ENCODE measurements around the gene ATL3. TPM values are rescaled to one million over a fixed set of nuclear protein-coding genes. Genes with fewer than 3 reads are reported as not detected.
"Not testable (repeated sequence)": the region's sequence is repeated elsewhere in the genome, so short reads cannot be mapped to it uniquely, and the experiment has no call there.

Gene ATL3
- total RNA-seq, 1 experiment from 2014 or later = 98.3 TPM

GRCh38 chr11:63583357-63583677, 87.9 kb downstream of the ATL3 start:
- peaks cover 41% of the 10 kb centered on the region for H3K9me3 ChIP-seq (ENCODE audit: insufficient read depth, low read depth)
- no peak for DNase-seq
- peaks cover 22% of the 10 kb centered on the region for H3F3A ChIP-seq (ENCODE audit: insufficient read depth, low read depth)
- no peaks in the 10 kb centered on the region for H3K79me2 ChIP-seq (ENCODE audit: low read depth)
- H3K4me3 ChIP-seq = no peak overlapping the region
- ChIA-PET CTCF (interaction anchor here (0.6 kb wide), 1 partner anchor 132 kb away, joined by 3 read pairs; no protein-coding TSS in a partner anchor), POLR2A (ENCODE audit: unreplicated experiment) (no interaction called here)
- no TSS peak for BruUV-seq (replicated peaks)
- H3K27ac ChIP-seq = no peak overlapping the region
- H3K27me3 ChIP-seq (ENCODE audit: insufficient read depth, low read depth) = no peaks in the 10 kb centered on the region
- no peaks in the 10 kb centered on the region for H4K20me1 ChIP-seq (ENCODE audit: insufficient read depth)
- peaks cover 17% of the 10 kb centered on the region for H3K4me1 ChIP-seq (replicated peaks; ENCODE audit: insufficient read depth)
- H3K4me2 ChIP-seq = no peak overlapping the region
- no peak overlapping the region for H2AFZ ChIP-seq
- H3K36me3 ChIP-seq (ENCODE audit: low read depth) = peaks cover 39% of the 10 kb centered on the region
- intact Hi-C loops (cut with micrococcal nuclease; ENCODE audit: unreplicated experiment) = no loop called here
- H3K9me2 ChIP-seq (ENCODE audit: insufficient read depth) = no peaks in the 10 kb centered on the region
- TF ChIP-seq EZH2 (IDR thresholded peaks at IDR 0.05; ENCODE audit: low read depth) (no peak), CTCF (conservative IDR thresholded peaks at IDR 0.05) (no peak)

GRCh38 chr11:63581224-63581623, 90.0 kb downstream of the ATL3 start:
- peaks cover 17% of the 10 kb centered on the region for H3K4me1 ChIP-seq (replicated peaks; ENCODE audit: insufficient read depth)
- ChIA-PET CTCF (interaction anchor here (0.9 kb wide), 1 partner anchor 13 kb away, joined by 3 read pairs; no protein-coding TSS in a partner anchor), POLR2A (ENCODE audit: unreplicated experiment) (interaction anchor here (0.6 kb wide), 1 partner anchor 33 kb away, joined by 5 read pairs; the partner anchor contains the start of gene PLAAT3)
- intact Hi-C loops (cut with micrococcal nuclease; ENCODE audit: unreplicated experiment) = loop anchor here (1.0 to 2.0 kb wide), 2 partner anchors 14 to 27 kb away; no protein-coding TSS in a partner anchor
- peak overlapping the region; percentile 53 for H3K27ac ChIP-seq
- 0 out of 2 replicates have a peak overlapping the region, but pooled peaks have one; percentile 6 for H3K4me3 ChIP-seq
- not testable (repeated sequence) for BruUV-seq (replicated peaks); H3K79me2 ChIP-seq (ENCODE audit: low read depth); H2AFZ ChIP-seq; H4K20me1 ChIP-seq (ENCODE audit: insufficient read depth); H3K9me2 ChIP-seq (ENCODE audit: insufficient read depth); H3K27me3 ChIP-seq (ENCODE audit: insufficient read depth, low read depth)
- peak; percentile 85 to 86 for DNase-seq
- peaks cover 41% of the 10 kb centered on the region for H3K9me3 ChIP-seq (ENCODE audit: insufficient read depth, low read depth)
- H3K4me2 ChIP-seq = peak overlapping the region; percentile 23; the same call in 1 of the 2 replicates
- H3F3A ChIP-seq (ENCODE audit: insufficient read depth, low read depth) = peaks cover 22% of the 10 kb centered on the region
- H3K36me3 ChIP-seq (ENCODE audit: low read depth) = peaks cover 52% of the 10 kb centered on the region

GRCh38 chr11:63578882-63579281, 92.3 kb downstream of the ATL3 start:
- H3K9me2 ChIP-seq (ENCODE audit: insufficient read depth); H3K27ac ChIP-seq; H3K27me3 ChIP-seq (ENCODE audit: insufficient read depth, low read depth); H3K4me3 ChIP-seq; H4K20me1 ChIP-seq (ENCODE audit: insufficient read depth); POLR2A ChIA-PET (ENCODE audit: unreplicated experiment); H3K79me2 ChIP-seq (ENCODE audit: low read depth); DNase-seq; intact Hi-C loops (cut with micrococcal nuclease; ENCODE audit: unreplicated experiment); H3K4me2 ChIP-seq; BruUV-seq (replicated peaks); CTCF ChIA-PET; H2AFZ ChIP-seq: not testable (repeated sequence)
- H3K36me3 ChIP-seq (ENCODE audit: low read depth) = peaks cover 62% of the 10 kb centered on the region
- H3K4me1 ChIP-seq (replicated peaks; ENCODE audit: insufficient read depth) = peaks cover 17% of the 10 kb centered on the region
- H3K9me3 ChIP-seq (ENCODE audit: insufficient read depth, low read depth) = peaks cover 41% of the 10 kb centered on the region
- H3F3A ChIP-seq (ENCODE audit: insufficient read depth, low read depth) = peaks cover 24% of the 10 kb centered on the region

- POLR2A ChIA-PET (ENCODE audit: unreplicated experiment) = no interaction called here
- peaks cover 27% of the 10 kb centered on the region for H3K36me3 ChIP-seq (ENCODE audit: low read depth)
- CTCF ChIA-PET = no interaction called here
- no peaks in the 10 kb centered on the region for H3K27me3 ChIP-seq (ENCODE audit: insufficient read depth, low read depth)
- peaks cover 11% of the 10 kb centered on the region for H3K9me3 ChIP-seq (ENCODE audit: insufficient read depth, low read depth)
- H3K79me2 ChIP-seq (ENCODE audit: low read depth) = no peaks in the 10 kb centered on the region
- no peak overlapping the region for H3K4me3 ChIP-seq
- H3K4me1 ChIP-seq (replicated peaks; ENCODE audit: insufficient read depth) = no peaks in the 10 kb centered on the region
- no peaks in the 10 kb centered on the region for H3K9me2 ChIP-seq (ENCODE audit: insufficient read depth)
- BruUV-seq (replicated peaks) = no TSS peak
- no peak overlapping the region for H2AFZ ChIP-seq
- TF ChIP-seq EZH2 (IDR thresholded peaks at IDR 0.05; ENCODE audit: low read depth) (no peak), CTCF (conservative IDR thresholded peaks at IDR 0.05) (no peak)
- H3K4me2 ChIP-seq = no peak overlapping the region
- no peaks in the 10 kb centered on the region for H4K20me1 ChIP-seq (ENCODE audit: insufficient read depth)
- peaks cover 8% of the 10 kb centered on the region; the same call in 1 of the 2 replicates for H3F3A ChIP-seq (ENCODE audit: insufficient read depth, low read depth)
- DNase-seq = no peak
- no peak overlapping the region for H3K27ac ChIP-seq
- intact Hi-C loops (cut with micrococcal nuclease; ENCODE audit: unreplicated experiment) = no loop called here
Observed at GRCh38 chr11:63574856-63575602, 96.1 kb downstream of the ATL3 start.

Other genes starting within 250 kb of the ATL3 start
- gene PLAAT5, start 180.2 kb downstream of the ATL3 start, total RNA-seq (2021) = not detected in 2 replicates
- gene LGALS12, start 165.3 kb downstream of the ATL3 start, total RNA-seq (2021) = not detected in 2 replicates
- gene PLAAT4, start 134.6 kb downstream of the ATL3 start, total RNA-seq (2021) = 64.6 and 99.9 TPM in 2 replicates
- gene PLAAT2, start 108.0 kb downstream of the ATL3 start, total RNA-seq (2021) = 8.8 and 13.6 TPM in 2 replicates
- gene PLAAT3, start 56.9 kb downstream of the ATL3 start, total RNA-seq (2021) = 240 and 266 TPM in 2 replicates
- 220 and 279 TPM in 2 replicates for gene RTN3, start 10.1 kb upstream of the ATL3 start, total RNA-seq (2021)
- gene ZFTA, start 97.4 kb upstream of the ATL3 start, total RNA-seq (2021) = 16.6 and 19.3 TPM in 2 replicates
- 46.8 and 49.7 TPM in 2 replicates for gene SPINDOC, start 142.1 kb upstream of the ATL3 start, total RNA-seq (2021)
- gene MARK2, start 167.7 kb upstream of the ATL3 start, total RNA-seq (2021) = 53.8 and 65.0 TPM in 2 replicates
- gene RCOR2, start 245.8 kb upstream of the ATL3 start, total RNA-seq (2021) = 3.4 and 5.2 TPM in 2 replicates

Measured in PC-9 (cell line).